HepG2 (cell line): ENCODE measurements around the gene C1orf198. TPM values are rescaled to one million over a fixed set of nuclear protein-coding genes. Genes with fewer than 3 reads are reported as not detected.

Experiments used
- ATAC-seq: fragments of 200-7000 bp; cut with Tn5 transposase; 3 replicates; pipeline ENCODE4 v1.9.1; 2020; ENCODE audit warnings: mild to moderate bottlenecking, moderate library complexity
- BruUV-seq: library from RNA; stranded (reverse); fragments of 400-500 nt; replicated peaks from 2 replicates; lab custom pipeline; 2021; lab: Mats Ljungman, UMichigan
- CTCF ChIA-PET: fragments of 300-600 bp; formaldehyde crosslinking; extraction: SDS; loops from one replicate; lab custom pipeline; 2021; ENCODE audit warnings: low total read pairs, inconsistent platforms, low intra/inter-chr PET ratio; lab: Yijun Ruan, JAX
- POLR2A ChIA-PET: fragments of 350-600 bp; sonication (Branson Sonifier 250); formaldehyde crosslinking; loops from one replicate; lab custom pipeline; 2020; ENCODE audit warnings: antibody characterized with exemption, inconsistent platforms; lab: Yijun Ruan, JAX
- DNase-seq: peaks from one replicate; pipeline ENCODE4 v3.0.0-alpha.2; 2015; ENCODE audit warnings: low spot score
- FAIRE-seq: peaks from 3 replicates; lab custom pipeline; 2011; peaks lifted over from hg19 to GRCh38; lab: Jason Lieb, UNC
- H2AFZ ChIP-seq: one replicate; pipeline ENCODE4 v1.6.1; 2011; ENCODE audit warnings: low read length, inconsistent platforms
- H3K27ac ChIP-seq: fragments of 300-600 bp; 3 replicates; pipeline ENCODE4 v1.8.0; 2011; ENCODE audit warnings: mixed run types, mild to moderate bottlenecking, mixed read lengths, low read length, inconsistent platforms; ENCODE audit not compliant: insufficient read depth; ENCODE audit errors: extremely low read length
- H3K27me3 ChIP-seq, 2 experiments: fragments of 200-600 bp in 1 of 2; 2 replicates in 1 of 2; 3 replicates in 1 of 2; pipeline versions ENCODE4 v1.6.0 to v1.8.0; 2011; ENCODE audit warnings: low read length in 2 of 2, mild to moderate bottlenecking in 2 of 2, moderate library complexity in 2 of 2, inconsistent platforms in 1 of 2; ENCODE audit not compliant: insufficient read depth in 2 of 2, control insufficient read depth in 1 of 2
- H3K36me3 ChIP-seq, 2 experiments: fragments of 200-600 bp in 1 of 2; replicated peaks in 1 of 2; 2 replicates in 1 of 2; 3 replicates in 1 of 2; pipeline versions ENCODE4 v1.5.1 to v1.8.0; 2011; ENCODE audit warnings: low read length in 2 of 2, inconsistent platforms in 1 of 2; ENCODE audit not compliant: insufficient read depth in 2 of 2, control insufficient read depth in 1 of 2
- H3K4me1 ChIP-seq: 2 replicates; pipeline ENCODE4 v1.5.1; 2012; ENCODE audit warnings: low read length, inconsistent platforms; ENCODE audit not compliant: insufficient read depth
- H3K4me2 ChIP-seq: 2 replicates; pipeline ENCODE4 v1.6.0; 2011; ENCODE audit warnings: low read depth, low read length, inconsistent platforms
- H3K4me3 ChIP-seq, 3 experiments: fragments of 200-600 bp in 1 of 3; sonication (generic), shearing (Covaris generic) in 1 of 3; replicated peaks in 1 of 3; 2 replicates each; pipeline ENCODE4 v1.5.1; 2011 to 2016; ENCODE audit warnings: low read length in 3 of 3, inconsistent platforms in 2 of 3, low read depth in 2 of 3, mild to moderate bottlenecking in 2 of 3, control low read depth in 1 of 3, mixed read lengths in 1 of 3; ENCODE audit not compliant: insufficient read depth in 1 of 3
- H3K79me2 ChIP-seq: one replicate; pipeline ENCODE4 v1.6.1; 2011; ENCODE audit warnings: low read length, inconsistent platforms; ENCODE audit not compliant: insufficient read depth
- H3K9ac ChIP-seq: 2 replicates; pipeline ENCODE4 v1.6.0; 2011; ENCODE audit warnings: mild to moderate bottlenecking, low read depth, low read length, inconsistent platforms; ENCODE audit not compliant: insufficient read depth
- H3K9me3 ChIP-seq: 2 replicates; pipeline ENCODE4 v1.5.1; 2012; ENCODE audit warnings: mild to moderate bottlenecking, low read length
- H4K20me1 ChIP-seq: 2 replicates; pipeline ENCODE4 v1.6.0; 2011; ENCODE audit warnings: inconsistent platforms, mild to moderate bottlenecking, low read length, moderate library complexity; ENCODE audit not compliant: insufficient read depth
- ATF7 ChIP-seq, 2 experiments: fragments of 450-650 bp in 1 of 2; sonication (generic) in 1 of 2; formaldehyde crosslinking in 1 of 2; IDR thresholded peaks; 2 replicates each; pipeline versions ENCODE4 v1.4.0 to v1.6.1; 2016 to 2020; ENCODE audit warnings: antibody characterized with exemption in 1 of 2, mild to moderate bottlenecking in 1 of 2, missing genetic modification reagents in 1 of 2
- CENPX ChIP-seq: sonication (generic); formaldehyde crosslinking; IDR thresholded peaks from 2 replicates; pipeline ENCODE4 v1.9.0; 2021; ENCODE audit warnings: mild to moderate bottlenecking, missing genetic modification reagents, moderate library complexity
- NFAT5 ChIP-seq: sonication (generic); formaldehyde crosslinking; IDR thresholded peaks from 2 replicates; pipeline ENCODE4 v1.4.0; 2020; ENCODE audit warnings: missing genetic modification reagents
- RAD51 ChIP-seq: fragments of 450-650 bp; IDR thresholded peaks from 2 replicates; pipeline ENCODE4 v1.6.1; 2016; ENCODE audit warnings: borderline replicate concordance
- REST ChIP-seq, 2 experiments: IDR thresholded peaks; 2 replicates each; pipeline ENCODE4 v1.6.1; 2011 to 2012; ENCODE audit warnings: low read length in 2 of 2, borderline replicate concordance in 1 of 2, low read depth in 1 of 2, mild to moderate bottlenecking in 1 of 2, moderate library complexity in 1 of 2
- SRY ChIP-seq: sonication (generic); formaldehyde crosslinking; IDR thresholded peaks from 2 replicates; pipeline ENCODE4 v1.8.0; 2022; ENCODE audit warnings: mild to moderate bottlenecking, missing genetic modification reagents
- TMF1 ChIP-seq: sonication (generic); formaldehyde crosslinking; IDR thresholded peaks from 2 replicates; pipeline ENCODE4 v1.8.1; 2022; ENCODE audit warnings: low read depth, missing genetic modification reagents
- ZBTB25 ChIP-seq: IDR thresholded peaks from 2 replicates; pipeline ENCODE4 v1.6.1; 2018; ENCODE audit warnings: missing genetic modification reagents
- ZNF414 ChIP-seq: sonication (generic); formaldehyde crosslinking; IDR thresholded peaks from 2 replicates; pipeline ENCODE4 v1.5.0; 2020; ENCODE audit warnings: missing genetic modification reagents
- ZNF567 ChIP-seq: sonication (generic); formaldehyde crosslinking; IDR thresholded peaks from 2 replicates; pipeline ENCODE4 v1.8.1; 2023; ENCODE audit warnings: mild to moderate bottlenecking, missing genetic modification reagents, borderline replicate concordance
- ZNF841 ChIP-seq: sonication (generic); formaldehyde crosslinking; IDR thresholded peaks from 2 replicates; pipeline ENCODE4 v1.8.1; 2023; ENCODE audit warnings: missing genetic modification reagents, borderline replicate concordance
- WGBS: methylation state at CpG from one replicate; pipeline ENCODE4 v1.1.6; 2017; ENCODE audit warnings: low lambda C conversion rate; 5-methylcytosine and 5-hydroxymethylcytosine counted together
- in situ Hi-C: cut with HindIII; loops from 2 replicates; pipeline ENCODE4 v1.10.0; 2017; ENCODE audit warnings: low pct_unique_long_range_greater_than_20kb; ENCODE audit not compliant: extremely low pct_ligation_motif_present
- intact Hi-C: fragments of 100-400 bp; cut with micrococcal nuclease; formaldehyde crosslinking; loops from one replicate; pipeline ENCODE4 v1.10.0; 2022; ENCODE audit not compliant: unreplicated experiment
- polyA plus RNA-seq, 8 experiments: library from polyadenylated mRNA; depleted of rRNA in 3 of 8; stranded (reverse) in 7 of 8; unstranded in 1 of 8; fragments of >200 nt; fragmentation: Illumina TruSeq in 4 of 8; extraction: Trizol in 4 of 8; gene quantifications; 2 replicates each; pipeline versions ENCODE4 v1.2.1 to v1.2.3, GENCODE V29; 2011 to 2016; ENCODE audit warnings: low read depth in 4 of 8, missing spikeins in 1 of 8, mixed read lengths in 1 of 8; ENCODE audit not compliant: insufficient read depth in 1 of 8
- total RNA-seq, 5 experiments: library from RNA; depleted of rRNA; stranded (reverse); fragments of >200 nt; fragmentation: Illumina TruSeq; extraction: Trizol; gene quantifications; 2 replicates each; pipeline ENCODE4 v1.2.3, GENCODE V29; 2016; ENCODE audit warnings: low read depth in 1 of 5

C1orf198 gene
- total and polyA plus RNA-seq, 2 of the 13 experiments (the other 11 are each of a cell fraction or from before 2014, with no cell fraction given), result 12.7 to 13.4 TPM

- TF ChIP-seq SRY (CRISPR knock-in tag) (no peak), REST (IDR thresholded peaks at IDR 0.05; ENCODE audit: borderline replicate concordance in 1 of 2, low read depth in 1 of 2, low read length in 2 of 2) (no peak), ZBTB25 (no peak)
Observed at GRCh38 chr1:230790026-230790425, 78.3 kb downstream of the C1orf198 start (continued).

GRCh38 chr1:230788561-230789275 is 79.6 kb downstream of the C1orf198 start:
- intact Hi-C loops (no loop called here), in situ Hi-C loops (loop anchor here (25.0 kb wide), 1 partner anchor 424 kb away; no protein-coding TSS in a partner anchor)
- Histone ChIP-seq H3K27ac (no peak overlapping the region), H3K4me2 (no peak overlapping the region), H3K9me3 (no peaks in the 10 kb centered on the region), H3K4me3 (no peak overlapping the region), H2AFZ (no peak overlapping the region), H3K79me2 (no peaks in the 10 kb centered on the region), H3K4me1 (peaks cover 56% of the 10 kb centered on the region), H3K36me3 (no peaks in the 10 kb centered on the region), H3K27me3 (no peaks in the 10 kb centered on the region; a peak in 1 of 5 replicates), H3K9ac (no peak overlapping the region), H4K20me1 (no peaks in the 10 kb centered on the region)
- POLR2A ChIA-PET, result no interaction called here
- CTCF ChIA-PET, result no interaction called here
- BruUV-seq, result no TSS peak
- WGBS, result 71% methylated on average over 8 of the region's 10 CpGs
- DNase-seq, result no peak
- FAIRE-seq, result no peak
- no peak for ATAC-seq
- TF ChIP-seq CENPX (CRISPR knock-in tag) (no peak), ZNF567 (CRISPR knock-in tag) (no peak), TMF1 (no peak), ZNF841 (CRISPR knock-in tag) (no peak), ATF7 (IDR thresholded peaks at IDR 0.05) (no peak), ATF7 (CRISPR knock-in tag; IDR thresholded peaks at IDR 0.05) (no peak), ZNF414 (CRISPR knock-in tag) (no peak), RAD51 (no peak), NFAT5 (CRISPR knock-in tag) (no peak)
